KG1 (cell line): Measurements from ENCODE around the gene GPHN.

ENCODE experiments used
- DNase-seq: peaks from one replicate; lab custom pipeline; 2025; lab: John Stamatoyannopoulos, UW

GPHN gene

DNA sequence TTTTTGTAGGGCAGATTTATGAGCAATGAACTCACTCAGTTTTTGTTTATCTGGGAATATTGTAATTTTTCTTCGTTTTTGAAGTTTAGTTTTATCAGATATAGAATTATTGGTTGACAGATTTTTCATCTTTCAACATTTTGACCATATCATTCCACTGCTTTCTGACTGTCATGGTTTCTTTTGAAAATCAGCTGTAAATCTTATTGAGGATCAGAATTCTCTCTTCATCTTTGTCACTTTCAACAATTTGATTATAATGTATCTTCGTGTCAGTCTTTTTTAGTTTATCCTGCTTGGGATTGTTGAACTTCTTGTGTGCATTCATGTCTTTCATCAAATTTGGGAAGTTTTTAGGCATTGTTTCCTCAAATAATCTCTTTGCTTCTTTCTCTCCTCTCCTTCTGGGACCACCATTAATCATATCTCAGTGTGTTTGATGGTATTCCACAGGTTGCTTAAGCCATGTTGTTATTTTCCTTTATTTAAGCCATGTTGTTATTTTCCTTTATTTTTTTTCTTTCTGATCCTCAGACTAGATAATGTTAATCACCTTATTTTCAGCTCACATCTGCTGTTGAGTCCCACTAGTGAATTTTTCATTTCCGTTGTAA is 451.6 kb downstream of the GPHN start:
- no peak for DNase-seq

DNA sequence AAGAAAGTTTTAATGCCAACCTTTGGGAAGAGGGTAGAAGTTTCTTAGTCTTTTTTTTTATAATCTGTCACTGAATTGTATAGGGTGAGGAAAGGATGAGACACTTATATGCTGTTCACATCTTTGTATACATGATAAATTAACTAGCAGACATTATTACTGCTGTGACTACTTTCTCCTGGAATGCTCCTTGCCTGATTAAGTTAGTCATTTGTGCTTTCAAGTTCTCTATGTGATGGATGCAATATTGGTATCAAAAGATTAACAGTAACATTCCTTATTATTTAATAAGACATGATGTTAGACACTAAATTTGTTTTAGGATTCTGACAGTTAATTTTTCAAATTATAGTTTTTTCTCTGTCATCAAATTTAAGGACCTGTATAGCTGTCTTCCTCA is 457.9 kb downstream of the GPHN start:
- DNase-seq: no peak

DNA sequence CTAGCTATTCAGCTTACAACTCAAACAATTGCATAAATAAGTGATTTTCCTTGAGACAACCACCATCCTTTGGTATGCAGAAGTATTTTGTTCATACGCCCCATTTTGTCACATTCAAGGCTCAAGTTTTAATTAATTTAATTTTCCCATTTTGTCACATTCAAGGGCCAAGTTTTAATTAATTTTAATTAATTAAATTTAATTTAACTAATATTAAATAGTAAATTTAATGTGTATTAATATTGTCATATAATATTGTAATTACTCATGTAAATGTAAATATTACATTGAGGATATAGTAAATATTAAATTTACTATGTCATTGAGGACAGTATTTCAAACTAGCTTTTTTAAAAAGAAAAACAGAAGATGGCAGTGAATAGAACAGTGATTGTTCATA is 464.5 kb downstream of the GPHN start:
- DNase-seq: no peak

DNA sequence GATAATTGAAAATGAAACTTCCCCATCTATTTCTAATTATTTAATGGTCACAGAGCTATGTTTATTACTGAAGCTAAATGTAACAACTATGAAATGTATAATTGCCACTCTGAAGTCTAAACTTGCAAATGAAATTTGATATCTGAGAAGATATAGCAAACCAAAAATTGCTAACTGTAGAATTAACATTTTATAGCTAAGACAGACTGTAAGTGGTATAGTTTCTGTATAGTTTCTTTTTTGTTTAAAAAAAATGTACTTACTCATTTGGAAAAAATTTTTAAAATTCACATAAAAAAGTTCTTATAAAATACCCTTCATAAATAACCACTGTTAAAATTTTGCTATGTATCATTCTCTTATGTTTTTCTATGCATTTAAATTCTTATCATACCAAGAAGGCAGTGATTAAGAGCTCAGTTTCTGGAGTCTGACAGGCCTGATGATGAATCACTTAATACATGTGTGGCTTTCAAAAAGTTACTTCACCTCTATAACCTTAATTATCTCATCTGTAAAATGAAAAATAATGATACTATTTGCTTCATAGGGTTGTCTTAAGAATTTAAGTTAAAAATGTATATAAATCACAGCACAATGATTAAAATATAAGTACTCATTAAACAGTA is 466.6 kb downstream of the GPHN start:
- no peak for DNase-seq

DNA sequence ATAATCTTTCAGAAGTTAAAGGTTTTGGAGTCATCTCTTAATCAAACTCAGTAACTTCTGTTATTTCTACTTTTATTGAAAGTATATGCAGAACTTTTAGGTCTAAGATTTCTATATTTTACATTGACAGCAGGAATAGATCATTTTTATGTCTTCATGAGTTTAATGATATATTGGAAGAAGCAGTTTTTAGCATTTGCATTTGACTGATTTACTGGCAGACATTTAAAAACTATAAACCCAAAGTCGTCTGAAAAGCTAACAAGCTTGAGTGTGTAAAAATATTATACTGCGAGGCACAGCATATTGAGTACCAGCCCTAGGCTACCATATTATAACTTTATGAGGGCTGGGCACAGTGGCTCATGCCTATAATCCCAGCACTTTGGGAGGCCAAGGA is 467.3 kb downstream of the GPHN start:
- DNase-seq: no peak

DNA sequence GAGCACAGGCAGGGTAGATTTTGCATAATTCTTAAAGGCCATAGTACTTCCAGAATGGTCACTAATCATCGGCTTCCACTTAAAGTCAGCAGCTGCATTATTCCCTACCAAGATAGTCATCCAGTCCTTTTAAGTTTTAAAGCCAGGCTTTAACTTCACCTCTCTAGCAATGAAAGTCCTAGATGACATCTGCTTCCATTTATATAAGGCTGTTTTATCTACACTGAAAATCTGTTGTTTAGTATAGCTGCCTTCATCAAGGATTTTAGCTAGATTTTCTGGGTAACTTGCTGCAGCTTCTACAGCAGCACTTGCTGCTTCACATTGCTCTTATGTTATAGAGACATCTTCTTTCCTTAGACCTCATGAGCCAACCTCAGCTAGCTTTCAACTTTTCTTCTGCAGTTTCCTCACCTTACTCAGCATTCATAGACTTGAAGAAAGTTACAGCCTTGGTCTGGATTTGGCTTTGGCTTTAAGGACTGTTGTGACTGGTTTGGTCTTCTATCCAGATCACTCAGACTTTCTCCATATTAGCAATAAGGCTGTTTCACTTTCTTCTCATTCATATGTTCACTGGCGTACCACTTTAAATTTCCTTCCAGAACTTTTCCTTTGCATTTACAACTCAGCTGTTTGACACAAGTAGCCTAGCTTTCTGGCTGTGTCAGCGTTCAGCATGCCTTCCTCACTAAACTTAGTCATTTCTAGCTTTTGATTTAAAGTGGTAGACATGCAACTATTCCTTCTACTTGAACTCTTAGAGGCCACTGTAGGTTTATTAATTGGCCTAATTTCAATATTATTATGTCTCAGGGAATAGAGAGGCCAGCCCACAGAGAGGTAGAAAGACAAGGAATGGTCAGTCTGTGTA is 471.4 kb downstream of the GPHN start:
- DNase-seq: no peak

DNA sequence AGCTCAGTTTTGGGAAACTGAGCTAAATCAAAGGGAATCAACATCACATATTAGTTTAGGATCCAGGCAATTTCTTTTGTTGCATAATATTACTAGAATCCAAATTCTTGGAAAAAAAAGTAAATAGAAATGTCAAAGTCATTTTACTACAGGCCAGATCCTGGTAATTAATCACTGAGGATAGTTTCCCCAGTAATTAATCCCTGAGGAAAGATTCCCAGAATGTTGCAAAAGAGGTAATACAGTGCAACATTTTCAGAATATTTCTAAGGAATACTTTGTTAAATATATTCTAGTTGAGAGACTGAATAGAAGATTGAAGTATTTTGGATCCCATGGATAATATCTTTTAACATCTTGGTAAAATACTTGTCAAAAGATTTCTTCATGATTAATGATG is 474.3 kb downstream of the GPHN start:
- DNase-seq: no peak

DNA sequence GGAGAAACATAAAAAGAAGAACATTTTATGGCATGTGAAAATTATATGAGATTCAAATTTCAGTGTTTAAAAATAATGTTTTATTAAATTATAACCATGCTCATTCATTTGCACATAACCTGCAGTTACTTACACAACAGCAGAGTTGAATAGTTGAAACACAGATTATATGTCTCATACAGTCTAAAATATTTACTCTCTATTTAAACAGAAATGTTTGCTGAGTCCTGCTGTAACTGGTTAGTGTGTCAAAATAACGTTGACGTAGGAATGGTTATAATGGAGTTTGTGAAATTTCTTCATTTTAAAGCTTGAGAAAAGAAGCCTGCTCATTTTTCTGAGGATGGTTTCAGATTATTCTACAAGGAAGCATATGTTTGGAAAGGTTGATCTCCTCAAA is 484.8 kb downstream of the GPHN start:
- no peak for DNase-seq

DNA sequence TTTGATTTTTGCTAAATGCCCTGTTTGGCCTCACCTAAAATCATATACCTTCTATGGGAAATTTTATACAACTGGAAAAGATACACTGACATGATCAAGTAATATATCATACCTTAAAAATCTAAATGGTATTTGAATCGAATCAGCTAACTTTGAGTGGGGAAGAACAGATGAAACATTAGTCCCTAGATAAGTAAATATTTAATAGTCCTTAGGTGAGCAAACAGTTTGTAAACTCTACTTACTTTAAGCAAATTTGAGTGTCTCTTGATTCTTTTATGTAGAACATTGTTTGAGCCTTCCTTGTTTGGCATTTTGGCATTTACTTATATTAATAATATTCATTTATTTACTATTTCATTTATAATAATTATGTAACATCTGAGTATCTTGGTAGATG is 485.6 kb downstream of the GPHN start:
- DNase-seq: no peak

DNA sequence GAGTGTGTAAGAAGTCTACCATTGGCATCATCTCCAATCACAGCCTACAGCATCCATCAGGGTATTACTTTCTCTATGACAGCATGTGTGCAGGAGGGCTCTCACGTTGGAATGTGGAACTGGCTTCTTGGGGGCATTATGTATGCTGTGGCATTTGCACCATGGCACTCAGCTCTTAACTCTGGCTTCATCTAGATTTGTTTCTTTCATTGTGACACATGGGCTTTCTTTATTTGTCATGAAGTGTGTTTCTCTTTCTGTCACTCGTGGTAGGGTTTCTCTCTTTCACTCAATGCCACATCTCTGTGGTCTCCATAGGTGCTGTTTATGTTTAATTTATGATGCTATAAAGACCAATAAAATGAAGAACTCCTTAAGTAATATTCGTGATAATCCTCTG is 490.1 kb downstream of the GPHN start:
- no peak for DNase-seq

DNA sequence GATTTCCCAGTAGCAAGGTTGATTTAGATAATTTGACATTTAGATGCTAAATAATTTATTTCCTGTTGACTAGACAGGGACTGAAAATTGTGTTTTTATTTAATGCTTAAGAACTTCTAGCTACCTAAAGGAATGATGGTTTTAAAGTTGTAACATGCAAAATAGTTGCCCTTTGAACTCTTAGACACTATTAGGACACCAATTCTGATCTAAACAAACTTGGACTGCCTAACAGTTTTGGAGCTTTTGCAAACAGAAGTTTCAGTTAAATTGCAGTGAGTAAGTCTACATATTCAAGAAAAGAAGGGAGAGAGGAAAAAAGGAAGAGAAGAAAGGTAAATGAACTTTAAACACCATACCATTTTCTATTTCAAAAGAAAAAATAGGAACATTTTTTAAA is 492.0 kb downstream of the GPHN start:
- no peak for DNase-seq

DNA sequence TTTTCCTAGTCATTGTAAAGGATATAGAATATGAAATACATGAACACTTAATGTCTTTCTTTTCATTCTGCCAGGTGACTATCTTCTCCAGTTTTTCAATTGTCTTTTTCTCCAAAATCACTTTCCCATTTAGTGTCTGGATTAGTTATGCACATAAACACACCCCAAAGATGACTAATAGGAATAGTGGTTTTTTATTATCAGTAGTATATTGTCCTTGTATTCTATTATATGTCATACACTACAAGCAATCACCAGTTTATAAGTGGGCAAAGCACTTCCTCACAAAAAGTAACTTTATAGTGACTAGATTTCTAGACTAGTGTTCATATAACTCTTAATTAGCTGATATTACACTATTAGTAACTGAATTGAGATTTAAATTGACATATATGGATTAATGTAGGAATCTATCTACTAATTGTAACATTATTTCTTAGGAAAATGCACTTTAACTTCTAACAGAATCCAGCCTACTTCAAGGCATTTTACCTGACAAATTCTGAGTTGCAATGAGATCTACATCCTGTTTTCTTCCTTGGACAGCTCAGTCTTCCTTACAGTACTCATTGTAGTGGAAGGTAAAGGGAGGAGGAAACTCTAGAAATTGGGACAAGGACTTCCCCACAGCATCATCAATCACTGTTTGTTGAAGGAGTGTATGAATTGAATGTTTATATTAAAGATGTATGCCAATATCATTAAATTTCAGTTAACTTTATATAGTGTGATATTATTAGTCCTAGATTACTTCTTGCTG is 495.2 kb downstream of the GPHN start:
- no peak for DNase-seq

DNA sequence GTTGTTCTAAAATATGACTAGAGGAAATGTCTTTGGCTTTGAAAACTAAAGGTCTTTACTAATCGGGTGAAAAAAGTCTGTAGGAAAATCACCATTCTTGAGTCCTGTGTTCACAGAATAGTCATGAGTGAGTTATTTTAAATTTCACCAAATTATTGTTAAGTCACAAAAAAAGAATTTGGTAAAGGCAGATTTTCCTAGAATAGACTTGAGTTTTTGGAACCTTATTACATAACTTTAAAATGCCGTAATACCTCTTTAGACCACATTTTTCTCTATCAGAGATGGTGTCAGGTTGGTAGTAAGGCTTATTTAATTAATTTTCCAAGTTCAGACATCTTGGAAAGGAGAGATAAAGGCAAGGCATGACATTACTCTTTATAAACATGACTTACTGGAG is 496.6 kb downstream of the GPHN start:
- no peak for DNase-seq

DNA sequence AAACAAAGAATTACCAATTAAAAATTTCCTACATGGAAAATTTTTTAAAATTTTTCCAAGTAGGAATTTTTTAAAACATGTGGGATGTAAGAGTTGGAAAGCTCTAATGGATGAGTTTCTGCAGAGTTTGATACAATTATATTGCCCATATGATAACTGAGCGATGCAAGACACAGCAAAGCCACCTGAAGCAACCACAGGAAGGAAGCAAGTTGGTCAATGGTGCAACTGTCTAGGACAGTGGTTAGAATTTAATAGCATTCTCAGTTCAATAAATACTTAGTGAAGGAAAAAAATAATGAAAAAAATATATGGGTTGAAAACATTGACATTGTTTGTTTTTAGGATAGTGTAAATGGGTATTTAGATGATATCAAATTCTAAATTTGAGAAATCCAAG is 502.7 kb downstream of the GPHN start:
- peak; percentile 14 for DNase-seq

DNA sequence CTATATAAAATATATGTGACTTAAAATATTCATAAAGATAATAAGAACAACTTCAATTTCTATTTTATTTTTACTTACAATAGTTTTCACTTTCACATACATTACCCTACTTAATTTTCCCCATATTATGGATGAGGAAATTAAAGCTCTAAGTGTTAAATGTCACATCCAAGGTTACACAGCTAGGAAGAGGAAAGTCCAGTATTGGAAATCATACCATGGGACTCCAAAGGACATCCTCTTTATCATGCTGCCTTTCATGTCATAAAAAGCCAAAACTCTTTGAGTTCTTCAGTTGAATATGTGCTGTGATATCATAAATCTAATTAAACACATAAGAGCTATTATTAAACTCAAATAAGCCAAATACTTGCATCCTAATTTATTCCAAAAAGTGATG is 508.9 kb downstream of the GPHN start:
- no peak for DNase-seq

DNA sequence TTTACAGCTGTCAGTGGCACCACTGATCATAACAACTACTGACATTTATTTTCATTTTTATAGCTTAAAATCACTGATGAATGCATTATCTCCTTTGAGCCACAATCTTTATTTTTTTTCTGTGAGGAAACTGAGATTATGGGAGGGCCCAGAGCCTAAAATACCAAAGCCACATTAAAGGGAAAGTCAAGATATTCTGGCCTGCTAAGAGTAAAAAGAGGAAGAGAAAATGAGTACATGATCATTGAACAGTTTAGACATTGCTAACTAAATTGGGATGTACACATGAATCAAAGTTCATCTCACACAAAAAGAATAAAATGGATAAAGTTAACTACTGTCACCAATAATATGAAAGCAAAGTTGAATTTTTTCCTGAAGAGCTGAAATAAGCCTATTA is 510.8 kb downstream of the GPHN start:
- DNase-seq: no peak

DNA sequence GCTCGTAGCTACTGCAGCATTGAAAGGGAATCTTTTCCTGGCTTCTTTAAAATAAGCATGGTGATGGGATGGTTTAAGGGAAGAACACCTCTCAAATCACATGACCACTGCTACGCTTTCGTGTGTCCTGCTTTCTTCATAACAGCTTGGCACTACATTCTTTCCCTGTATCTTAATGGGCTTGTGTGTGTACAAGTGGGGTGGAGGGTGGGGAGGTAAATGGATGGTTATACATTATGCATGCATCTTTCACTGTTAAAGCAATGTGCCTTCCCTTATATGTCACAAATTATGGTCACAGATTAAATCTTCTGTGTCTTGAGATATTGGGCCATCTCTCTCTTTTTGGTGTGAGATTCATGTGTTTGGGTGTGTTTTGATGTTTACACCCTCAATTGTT is 511.8 kb downstream of the GPHN start:
- no peak for DNase-seq

DNA sequence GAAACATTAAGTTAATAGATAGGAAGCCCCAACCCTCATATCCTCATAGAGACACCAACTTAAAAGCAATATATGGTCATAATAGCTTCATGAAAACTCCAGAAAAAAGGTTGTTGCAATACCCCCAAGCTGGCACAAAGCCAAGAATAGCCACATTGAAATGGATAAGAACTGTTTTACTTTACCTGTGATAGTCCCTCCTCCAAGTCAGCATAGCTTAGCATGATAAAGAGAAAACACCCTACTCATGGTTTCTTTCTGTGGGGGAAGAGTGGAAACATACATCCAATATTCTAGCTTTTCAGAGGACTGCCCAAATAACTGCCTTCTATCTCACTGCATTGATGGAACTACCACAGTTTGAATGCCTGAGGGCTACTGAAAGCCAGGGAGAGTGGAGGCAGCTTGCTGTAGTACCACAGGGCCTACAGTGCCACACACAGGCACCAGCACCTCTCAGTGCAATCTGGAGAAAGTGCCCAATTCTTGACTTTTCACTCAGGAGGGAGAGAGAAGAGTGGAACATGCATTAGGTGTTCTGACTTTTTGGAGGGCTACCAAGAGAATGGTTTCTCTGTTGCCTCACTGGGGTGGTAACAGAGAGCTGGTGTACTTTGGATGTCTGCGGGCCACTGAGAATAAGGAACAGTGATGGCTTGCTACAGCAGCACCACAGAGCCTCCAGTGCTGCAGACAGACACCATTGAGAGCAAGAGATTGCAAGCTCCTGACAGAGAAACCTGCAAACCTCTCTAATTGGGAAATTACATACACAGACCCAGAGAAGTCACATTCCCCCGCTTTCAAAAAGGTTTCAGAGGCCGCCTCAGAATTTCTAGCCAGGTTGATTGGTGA is 524.2 kb downstream of the GPHN start:
- DNase-seq: no peak

DNA sequence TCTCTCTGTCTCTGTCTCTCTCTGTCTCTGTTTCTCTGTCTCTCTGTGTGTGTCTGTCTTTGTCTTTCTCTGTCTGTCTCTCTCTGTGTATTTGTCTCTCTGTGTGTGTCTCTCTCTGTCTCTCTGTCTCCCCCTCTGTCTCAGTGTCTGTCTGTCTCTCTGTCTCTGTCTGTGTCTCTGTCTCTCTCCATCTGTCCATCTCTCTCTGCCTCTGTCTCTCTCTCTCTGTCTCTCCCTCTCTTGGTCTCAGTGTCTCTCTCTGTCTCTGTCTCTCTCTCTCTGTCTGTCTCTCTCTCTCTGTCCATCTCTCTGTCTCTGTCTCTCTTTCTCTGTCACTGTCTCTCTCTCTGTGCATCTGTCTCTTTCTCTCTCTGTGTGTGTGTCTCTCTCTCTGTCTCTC is 537.5 kb downstream of the GPHN start:
- DNase-seq: no peak

DNA sequence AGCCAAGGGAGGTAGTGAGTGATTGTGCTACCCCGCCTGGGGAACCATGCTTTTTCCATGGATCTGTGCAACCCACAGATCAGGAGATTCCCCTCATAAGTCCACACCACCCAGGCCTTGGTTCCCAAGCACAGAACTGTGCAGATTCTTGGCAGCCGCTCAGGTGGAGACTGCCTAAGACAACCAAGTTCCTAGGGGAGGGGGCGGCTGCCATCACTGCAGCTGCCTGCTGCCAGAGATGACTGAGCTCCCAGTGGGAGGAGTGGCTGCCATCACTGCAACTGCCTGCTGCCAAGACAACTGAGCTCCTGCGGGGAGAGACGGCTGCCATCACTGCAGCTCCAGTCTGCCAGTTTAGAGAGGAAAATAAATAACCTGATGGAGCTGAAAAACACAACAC is 542.9 kb downstream of the GPHN start:
- no peak for DNase-seq

DNA sequence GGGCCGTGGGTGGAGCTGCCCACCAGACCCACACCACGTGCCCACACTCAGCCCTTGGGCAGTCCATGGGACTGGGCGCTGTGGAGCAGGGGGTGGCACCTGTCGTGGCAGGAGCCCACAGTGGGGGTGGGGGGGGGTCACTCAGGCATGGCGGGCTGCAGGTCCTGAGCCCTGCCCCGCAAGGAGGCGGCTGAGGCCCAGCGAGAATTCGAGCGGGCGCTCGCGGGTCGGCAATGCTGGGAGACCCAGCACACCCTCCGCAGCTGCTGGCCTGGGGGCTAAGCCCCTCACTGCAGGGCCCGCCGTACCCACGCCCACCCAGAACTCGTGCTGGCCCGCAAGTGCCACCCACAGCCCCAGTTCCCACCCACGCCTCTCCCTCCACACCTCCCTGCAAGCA is 548.7 kb downstream of the GPHN start:
- DNase-seq: no peak

DNA sequence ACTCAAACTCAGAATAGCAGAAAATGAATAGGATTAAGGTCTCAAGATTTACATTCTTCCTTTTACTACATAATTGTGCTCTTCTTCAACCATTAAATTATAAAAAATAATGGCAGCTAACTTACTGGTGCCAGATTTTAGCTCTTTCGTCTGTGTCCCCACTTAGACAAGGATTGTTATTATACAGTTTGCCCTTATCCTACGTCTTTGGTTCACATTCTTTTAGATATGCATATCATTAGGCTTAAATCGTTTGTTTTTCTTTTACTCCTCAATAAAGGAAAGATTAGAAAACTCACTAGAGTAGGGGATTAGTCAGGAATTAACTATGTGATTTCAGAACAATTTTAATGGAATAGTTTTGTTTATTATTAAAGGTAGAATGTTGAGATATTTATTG is 551.6 kb downstream of the GPHN start:
- DNase-seq: no peak
